ENCODE measurements around the gene WDR31.
"Not testable (repeated sequence)": the region's sequence is repeated elsewhere in the genome, so short reads cannot be mapped to it uniquely, and the experiment has no call there.

Gene WDR31

DNA sequence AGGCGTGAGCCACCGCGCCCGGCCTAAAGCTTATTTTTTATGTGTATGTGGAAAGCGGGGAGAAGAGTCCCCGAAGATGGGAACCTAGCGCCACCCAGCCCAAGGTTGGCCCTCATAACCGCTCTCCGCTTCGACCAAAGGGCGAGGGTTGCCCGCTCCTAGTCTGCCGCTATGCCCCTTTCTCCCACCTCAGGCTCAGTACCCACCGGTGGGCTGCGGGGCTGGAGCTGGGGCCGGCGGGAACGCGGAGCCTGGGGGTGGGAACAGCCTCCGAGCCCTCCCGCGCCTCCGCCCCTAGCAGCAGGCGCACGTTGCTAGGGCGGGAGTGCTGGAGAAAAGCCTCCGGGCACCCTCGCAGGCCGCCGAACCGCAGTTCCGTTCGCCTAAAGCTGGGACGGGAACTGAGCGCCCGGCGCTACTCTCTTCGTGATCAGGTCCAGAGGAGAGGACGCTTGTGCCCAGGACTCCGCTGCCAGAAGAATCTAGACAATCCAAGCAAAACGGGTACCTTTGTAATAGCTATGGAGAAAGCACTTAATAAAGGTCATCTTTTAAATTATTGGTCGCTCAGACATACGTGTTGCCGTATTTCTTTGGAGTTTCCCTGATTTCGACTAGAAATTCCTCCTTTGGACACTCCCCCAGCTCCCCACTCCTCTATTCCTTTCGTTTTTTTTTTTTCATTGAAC, at the start of gene WDR31:
TSS of gene WDR31 (minus strand) at position 265 of the 689 bp plus-strand sequence. CDS start 8,253 bp downstream, outside the sequence.
- Histone ChIP-seq H3K27ac (ENCODE audit: low read depth, low read length) (no peak within 1 kb of the TSS), H3K36me3 (ENCODE audit: control insufficient read depth, insufficient read depth, low read length) (no peaks in the 10 kb centered on the region), H3K9me3 (ENCODE audit: control insufficient read depth, insufficient read depth, low read depth, low read length) (no peaks in the 10 kb centered on the region)

GRCh38 chr9:113389451-113389850, 49.4 kb upstream of the WDR31 start:
- Histone ChIP-seq H3K4me3 (ENCODE audit: low read depth, low read length) (no peak overlapping the region), H3K4me1 (ENCODE audit: control insufficient read depth, insufficient read depth, low read length) (no peaks in the 10 kb centered on the region), H3K9me3 (ENCODE audit: control insufficient read depth, insufficient read depth, low read depth, low read length) (no peaks in the 10 kb centered on the region), H3K36me3 (ENCODE audit: control insufficient read depth, insufficient read depth, low read length) (peaks cover 54% of the 10 kb centered on the region), H3K27me3 (ENCODE audit: control insufficient read depth, insufficient read depth, low read length) (no peaks in the 10 kb centered on the region), H3K9ac (ENCODE audit: low read length) (no peak overlapping the region), H3K27ac (ENCODE audit: low read depth, low read length) (no peak overlapping the region)

More for the DNA sequence above, at the start of gene WDR31:
- no peaks in the 10 kb centered on the region for H3K4me1 ChIP-seq (ENCODE audit: control insufficient read depth, insufficient read depth, low read length)
- peak within 1 kb of the TSS; percentile 98 for H3K4me3 ChIP-seq (ENCODE audit: low read depth, low read length)
- peak within 1 kb of the TSS; percentile 80 for H3K9ac ChIP-seq (ENCODE audit: low read length)
- peaks cover 9% of the 10 kb centered on the region; the same call in 1 of the 2 replicates for H3K27me3 ChIP-seq (ENCODE audit: control insufficient read depth, insufficient read depth, low read length)

- H3K4me3 ChIP-seq (ENCODE audit: low read depth, low read length) = no peak overlapping the region
- H3K27ac ChIP-seq (ENCODE audit: low read depth, low read length) = no peak overlapping the region
- no peak overlapping the region for H3K9ac ChIP-seq (ENCODE audit: low read length)
- H3K4me1 ChIP-seq (ENCODE audit: control insufficient read depth, insufficient read depth, low read length) = no peaks in the 10 kb centered on the region
- no peaks in the 10 kb centered on the region for H3K9me3 ChIP-seq (ENCODE audit: control insufficient read depth, insufficient read depth, low read depth, low read length)
- peaks cover 54% of the 10 kb centered on the region for H3K36me3 ChIP-seq (ENCODE audit: control insufficient read depth, insufficient read depth, low read length)
- H3K27me3 ChIP-seq (ENCODE audit: control insufficient read depth, insufficient read depth, low read length) = no peaks in the 10 kb centered on the region
Measured at GRCh38 chr9:113388833-113389232, 48.8 kb upstream of the WDR31 start.

- H3K36me3 ChIP-seq (ENCODE audit: control insufficient read depth, insufficient read depth, low read length) = peaks cover 50% of the 10 kb centered on the region
- H3K9me3 ChIP-seq (ENCODE audit: control insufficient read depth, insufficient read depth, low read depth, low read length) = no peaks in the 10 kb centered on the region
- H3K27ac ChIP-seq (ENCODE audit: low read depth, low read length) = no peak overlapping the region
- no peaks in the 10 kb centered on the region for H3K4me1 ChIP-seq (ENCODE audit: control insufficient read depth, insufficient read depth, low read length)
- no peaks in the 10 kb centered on the region for H3K27me3 ChIP-seq (ENCODE audit: control insufficient read depth, insufficient read depth, low read length)
- H3K4me3 ChIP-seq (ENCODE audit: low read depth, low read length) = no peak overlapping the region
- H3K9ac ChIP-seq (ENCODE audit: low read length) = no peak overlapping the region
Measured at GRCh38 chr9:113387560-113388230, 47.6 kb upstream of the WDR31 start.

DNA sequence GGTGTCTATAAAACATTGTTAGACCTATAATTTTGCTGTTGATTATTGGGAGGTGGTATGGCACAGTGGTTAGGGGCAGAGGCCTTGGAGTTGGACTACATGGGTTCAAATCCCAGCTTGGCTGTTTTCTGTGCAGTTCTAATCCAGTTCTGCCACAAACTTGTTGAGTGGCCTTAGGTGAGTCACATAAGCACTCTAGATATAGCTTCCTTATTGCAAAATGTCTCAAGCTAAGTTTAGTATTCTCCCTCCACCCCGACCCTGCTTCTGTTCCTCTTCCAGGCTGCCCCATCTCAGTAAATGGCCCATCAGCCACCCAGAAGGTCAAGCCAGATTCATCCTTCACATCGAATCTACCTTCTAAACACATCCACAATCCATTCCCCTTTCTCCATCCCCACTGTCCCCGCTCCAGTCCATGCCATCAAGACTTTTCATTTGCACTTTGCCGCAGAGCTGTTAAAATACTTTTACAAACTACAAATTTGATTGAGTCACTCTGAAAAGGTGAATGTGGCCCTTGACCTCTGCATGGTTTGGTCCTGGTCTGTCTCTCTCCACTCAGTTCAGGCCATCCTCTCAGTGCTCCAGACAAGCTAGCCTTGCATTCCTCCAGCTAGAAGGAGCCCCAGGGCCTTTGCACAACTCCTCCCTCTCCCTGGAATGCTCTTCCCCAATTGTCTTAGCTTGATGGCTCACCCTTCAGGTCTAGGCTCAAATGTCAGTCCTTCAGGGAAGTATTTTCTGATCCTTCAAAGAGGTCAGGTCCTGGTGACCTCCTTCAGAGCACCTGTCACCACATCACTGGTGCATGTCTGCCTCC, 46.7 kb upstream of the WDR31 start:
- Histone ChIP-seq H3K9ac (ENCODE audit: low read length) (no peak overlapping the region), H3K36me3 (ENCODE audit: control insufficient read depth, insufficient read depth, low read length) (peaks cover 43% of the 10 kb centered on the region), H3K4me3 (ENCODE audit: low read depth, low read length) (no peak overlapping the region), H3K4me1 (ENCODE audit: control insufficient read depth, insufficient read depth, low read length) (no peaks in the 10 kb centered on the region), H3K27me3 (ENCODE audit: control insufficient read depth, insufficient read depth, low read length) (no peaks in the 10 kb centered on the region), H3K27ac (ENCODE audit: low read depth, low read length) (no peak overlapping the region), H3K9me3 (ENCODE audit: control insufficient read depth, insufficient read depth, low read depth, low read length) (no peaks in the 10 kb centered on the region)

- Histone ChIP-seq H3K27ac (ENCODE audit: low read depth, low read length) (no peak overlapping the region), H3K4me3 (ENCODE audit: low read depth, low read length) (no peak overlapping the region), H3K36me3 (ENCODE audit: control insufficient read depth, insufficient read depth, low read length) (no peaks in the 10 kb centered on the region; the same call in 1 of the 2 replicates), H3K9me3 (ENCODE audit: control insufficient read depth, insufficient read depth, low read depth, low read length) (no peaks in the 10 kb centered on the region), H3K9ac (ENCODE audit: low read length) (no peak overlapping the region), H3K4me1 (ENCODE audit: control insufficient read depth, insufficient read depth, low read length) (no peaks in the 10 kb centered on the region), H3K27me3 (ENCODE audit: control insufficient read depth, insufficient read depth, low read length) (no peaks in the 10 kb centered on the region)
Measured at GRCh38 chr9:113381909-113382411, 41.9 kb upstream of the WDR31 start.

DNA sequence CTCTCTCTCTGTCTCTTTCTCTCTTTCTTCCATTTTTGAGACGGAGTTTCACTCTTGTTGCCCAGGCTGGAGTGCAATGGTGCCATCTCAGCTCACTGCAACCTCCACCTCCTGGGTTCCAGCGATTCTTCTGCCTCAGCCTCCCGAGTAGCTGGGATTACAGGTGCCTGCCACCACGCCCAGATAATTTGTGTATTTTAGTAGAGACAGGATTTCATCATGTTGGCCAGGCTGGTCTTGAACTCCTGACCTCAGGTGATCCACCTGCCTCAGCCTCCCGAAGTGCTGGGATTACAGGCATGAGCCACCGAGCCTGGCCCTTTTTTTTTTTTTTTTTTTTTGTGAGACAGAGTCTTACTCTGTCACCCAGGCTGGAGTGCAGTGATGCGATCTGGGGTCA, 41.4 kb upstream of the WDR31 start:
- not testable (repeated sequence) for H3K9me3 ChIP-seq (ENCODE audit: control insufficient read depth, insufficient read depth, low read depth, low read length); H3K4me1 ChIP-seq (ENCODE audit: control insufficient read depth, insufficient read depth, low read length); H3K27me3 ChIP-seq (ENCODE audit: control insufficient read depth, insufficient read depth, low read length); H3K36me3 ChIP-seq (ENCODE audit: control insufficient read depth, insufficient read depth, low read length); H3K27ac ChIP-seq (ENCODE audit: low read depth, low read length); H3K4me3 ChIP-seq (ENCODE audit: low read depth, low read length); H3K9ac ChIP-seq (ENCODE audit: low read length)

GRCh38 chr9:113380869-113381378, 40.8 kb upstream of the WDR31 start:
- no peak overlapping the region for H3K9ac ChIP-seq (ENCODE audit: low read length)
- H3K36me3 ChIP-seq (ENCODE audit: control insufficient read depth, insufficient read depth, low read length) = no peaks in the 10 kb centered on the region
- no peak overlapping the region for H3K4me3 ChIP-seq (ENCODE audit: low read depth, low read length)
- H3K9me3 ChIP-seq (ENCODE audit: control insufficient read depth, insufficient read depth, low read depth, low read length) = no peaks in the 10 kb centered on the region
- H3K27ac ChIP-seq (ENCODE audit: low read depth, low read length) = no peak overlapping the region
- no peaks in the 10 kb centered on the region for H3K27me3 ChIP-seq (ENCODE audit: control insufficient read depth, insufficient read depth, low read length)
- no peaks in the 10 kb centered on the region for H3K4me1 ChIP-seq (ENCODE audit: control insufficient read depth, insufficient read depth, low read length)

- H3K9ac ChIP-seq (ENCODE audit: low read length); H3K27me3 ChIP-seq (ENCODE audit: control insufficient read depth, insufficient read depth, low read length); H3K9me3 ChIP-seq (ENCODE audit: control insufficient read depth, insufficient read depth, low read depth, low read length); H3K4me1 ChIP-seq (ENCODE audit: control insufficient read depth, insufficient read depth, low read length); H3K36me3 ChIP-seq (ENCODE audit: control insufficient read depth, insufficient read depth, low read length); H3K27ac ChIP-seq (ENCODE audit: low read depth, low read length); H3K4me3 ChIP-seq (ENCODE audit: low read depth, low read length): not testable (repeated sequence)
Measured at GRCh38 chr9:113379829-113380210, 39.7 kb upstream of the WDR31 start.

DNA sequence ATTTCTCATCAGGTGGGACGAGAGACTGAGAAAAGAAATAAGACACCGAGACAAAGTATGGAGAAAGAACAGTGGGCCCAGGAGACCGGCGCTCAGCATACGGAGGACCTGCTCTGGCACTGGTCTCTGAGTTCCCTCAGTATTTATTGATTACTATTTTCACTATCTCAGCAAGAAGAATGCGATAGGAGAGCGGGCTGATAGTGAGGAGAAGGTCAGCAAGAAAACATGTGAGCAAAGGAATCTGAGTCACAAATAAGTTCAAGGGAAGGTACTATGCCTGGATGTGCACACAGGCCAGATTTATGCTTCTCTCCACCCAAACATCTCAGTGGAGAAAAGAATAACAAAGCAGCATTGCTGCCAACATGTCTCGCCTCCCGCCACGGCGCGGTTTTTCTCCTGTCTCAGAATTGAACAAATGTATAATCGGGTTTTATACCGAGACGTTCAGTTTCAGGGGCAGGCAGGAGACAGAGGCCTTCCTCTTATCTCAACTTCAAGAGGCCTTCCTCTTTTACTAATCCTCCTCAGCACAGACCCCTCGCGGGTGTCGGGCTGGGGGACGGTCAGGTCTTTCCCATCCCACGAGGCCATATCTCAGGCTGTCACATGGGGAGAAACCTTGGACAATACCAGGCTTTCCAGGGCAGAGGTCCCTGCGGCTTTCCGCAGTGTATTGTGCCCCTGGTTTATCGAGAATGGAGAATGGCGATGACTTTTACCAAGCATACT, 39.2 kb upstream of the WDR31 start:
- H3K36me3 ChIP-seq (ENCODE audit: control insufficient read depth, insufficient read depth, low read length); H3K27ac ChIP-seq (ENCODE audit: low read depth, low read length); H3K4me3 ChIP-seq (ENCODE audit: low read depth, low read length); H3K9me3 ChIP-seq (ENCODE audit: control insufficient read depth, insufficient read depth, low read depth, low read length); H3K4me1 ChIP-seq (ENCODE audit: control insufficient read depth, insufficient read depth, low read length); H3K9ac ChIP-seq (ENCODE audit: low read length); H3K27me3 ChIP-seq (ENCODE audit: control insufficient read depth, insufficient read depth, low read length): not testable (repeated sequence)
